CD1c-positive myeloid dendritic cell (primary cell): ENCODE data around the gene FAM53B.

ENCODE experiments used
- DNase-seq: peaks from one replicate; pipeline ENCODE4 v3.0.0-alpha.2; 2016; ENCODE audit errors: extremely low spot score

FAM53B gene

DNA sequence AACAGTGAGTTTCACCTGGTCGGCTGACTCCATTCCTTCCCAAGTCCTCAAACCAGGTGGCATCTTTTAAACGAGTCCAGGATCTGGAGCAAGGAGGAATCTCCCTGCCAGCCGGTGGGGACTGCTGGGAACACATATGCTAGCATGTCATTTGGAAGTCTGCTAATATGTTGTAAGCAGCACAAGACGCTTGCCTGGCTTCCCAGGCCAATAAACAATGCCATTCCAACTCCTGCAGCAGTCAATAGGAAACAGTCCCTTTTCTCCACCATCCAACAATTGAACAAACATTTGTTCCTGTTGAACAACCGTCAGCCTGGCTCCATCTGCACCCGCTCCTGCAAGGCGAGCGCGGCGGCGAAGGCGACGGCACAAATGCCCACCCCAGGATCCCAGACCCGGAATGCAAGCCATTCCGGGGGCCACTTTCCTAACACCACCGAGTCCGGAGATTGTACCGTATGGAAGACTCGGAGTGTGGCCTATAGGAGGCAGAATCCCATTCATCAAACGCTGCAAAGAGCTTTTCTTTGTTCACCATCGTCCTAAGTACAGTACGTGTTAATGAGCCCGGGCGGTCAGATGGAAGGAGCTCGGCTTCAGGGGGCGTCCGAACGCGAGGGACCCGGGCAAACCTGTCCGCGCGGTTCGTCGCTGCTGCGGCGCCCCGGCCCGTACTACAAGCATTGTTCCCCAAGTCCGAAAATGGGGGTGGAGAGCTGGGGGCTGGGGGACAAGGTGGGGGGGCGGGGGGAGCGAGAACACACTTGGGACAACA lies 1.6 kb downstream of the FAM53B start:
- DNase-seq = no peak

DNA sequence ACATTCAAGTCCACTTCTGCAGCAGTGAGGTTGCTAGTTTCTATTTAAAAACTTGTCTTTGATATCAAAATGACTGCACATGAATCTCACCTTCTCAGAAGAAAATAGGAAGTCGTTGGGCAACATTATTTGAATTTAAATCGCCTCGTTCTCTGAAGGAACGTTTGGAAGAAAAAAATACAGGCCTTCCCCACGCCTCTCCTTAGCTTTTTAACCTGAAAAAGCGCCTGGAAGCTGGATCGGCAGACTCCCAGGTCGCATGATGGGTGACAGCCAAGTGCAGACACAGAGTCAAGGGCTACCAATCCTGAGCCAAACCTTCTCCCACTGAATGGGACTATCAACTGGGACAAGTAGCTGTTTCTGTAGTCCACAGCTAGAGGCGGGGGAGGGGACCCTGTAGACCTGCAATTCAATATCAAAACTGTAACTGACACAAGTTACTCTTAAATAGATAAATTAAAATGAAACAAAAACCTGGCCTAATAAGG lies 2.2 kb downstream of the FAM53B start:
- DNase-seq = peak; percentile 32

DNA sequence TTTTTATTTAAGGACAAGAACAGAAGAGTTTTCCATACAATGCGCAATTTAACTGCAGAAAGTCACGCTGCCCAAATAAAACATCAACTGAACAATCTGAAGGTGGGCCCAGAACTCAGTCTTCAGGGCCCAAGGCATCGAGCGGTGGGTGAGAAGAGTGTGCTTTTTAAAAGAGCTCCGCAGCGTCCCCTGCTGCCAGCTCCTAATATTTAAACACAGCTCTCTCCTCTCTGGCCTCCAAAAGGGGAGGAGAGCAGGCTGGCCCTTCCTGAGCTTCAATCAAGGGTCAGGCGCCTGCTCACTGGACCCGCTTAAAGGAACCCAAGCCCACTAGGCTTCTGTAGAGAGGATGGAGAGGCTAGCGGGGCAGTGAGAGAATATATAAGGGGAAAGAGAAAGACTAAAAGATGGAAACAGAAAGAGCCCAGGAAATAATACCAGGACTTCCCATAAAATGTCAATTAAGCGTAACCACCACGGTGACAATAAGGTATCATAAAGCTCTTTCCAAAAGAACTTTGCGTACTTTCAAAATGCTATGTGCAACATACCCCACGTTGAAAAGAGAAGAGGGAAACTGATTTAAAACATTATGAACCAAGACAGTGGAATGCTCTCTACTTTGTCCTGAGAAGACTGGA lies 2.8 kb downstream of the FAM53B start:
- DNase-seq = peak; percentile 85

DNA sequence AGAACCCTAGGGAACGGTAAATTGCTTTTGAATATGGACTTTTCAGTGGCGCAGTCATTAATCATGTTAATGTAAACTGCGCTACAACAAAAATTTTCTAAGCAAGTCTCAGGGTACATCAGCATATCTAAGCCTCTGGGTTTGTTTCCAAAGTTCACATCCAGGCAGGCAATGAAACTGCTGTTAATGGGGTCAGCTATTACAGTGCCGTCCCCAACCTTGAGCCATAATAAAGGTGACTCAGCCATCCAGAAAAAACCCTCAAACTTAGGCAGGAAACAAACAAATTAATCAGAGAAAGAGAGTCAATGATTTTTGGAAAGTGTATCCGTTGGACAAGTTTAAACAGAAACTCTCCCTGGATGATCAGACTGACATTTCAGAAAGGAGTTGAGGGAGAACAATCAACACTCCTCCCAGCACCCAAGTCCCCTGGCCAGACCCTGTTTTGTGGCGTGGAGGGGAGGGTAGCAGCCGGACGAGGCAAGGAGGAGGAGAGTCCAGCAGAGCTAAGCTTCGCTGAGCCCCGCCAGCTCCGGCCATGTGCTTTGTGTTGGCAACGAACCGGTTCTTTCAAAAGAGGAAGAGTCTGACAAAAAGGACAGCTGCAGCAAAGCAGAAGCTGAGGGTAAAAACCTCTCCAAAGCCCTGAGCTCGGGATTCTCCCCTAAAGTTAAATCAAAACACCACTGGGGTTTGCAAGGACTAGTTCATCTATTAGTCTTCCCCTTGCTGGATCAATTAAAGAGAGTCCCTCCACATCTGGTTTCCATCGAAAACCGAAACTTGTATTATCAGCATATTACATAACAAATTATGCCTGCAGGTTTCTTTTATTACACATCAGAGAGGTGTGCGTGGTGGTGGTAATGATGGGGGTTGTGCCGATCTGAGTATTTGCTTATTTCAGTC lies 3.6 kb downstream of the FAM53B start:
- peak; percentile 82 for DNase-seq

DNA sequence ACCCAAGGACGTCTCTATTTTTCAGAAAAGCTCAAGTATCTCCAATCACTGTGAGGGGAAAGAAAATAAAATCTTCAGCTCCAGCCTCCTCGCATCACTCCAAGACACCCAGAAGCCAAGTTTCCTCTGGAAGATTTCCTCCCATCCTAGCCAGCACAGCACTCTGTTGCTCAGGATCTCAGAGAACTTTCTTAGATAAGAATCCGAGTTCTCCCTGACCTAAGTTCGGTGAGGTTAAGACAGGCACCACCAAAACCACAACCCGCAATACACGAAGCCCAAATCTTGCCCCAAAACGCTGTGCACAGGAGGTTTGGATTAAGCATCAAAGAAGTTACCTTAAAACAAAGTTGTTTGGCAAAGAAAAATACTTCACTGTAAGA lies 4.2 kb downstream of the FAM53B start:
- DNase-seq = no peak

DNA sequence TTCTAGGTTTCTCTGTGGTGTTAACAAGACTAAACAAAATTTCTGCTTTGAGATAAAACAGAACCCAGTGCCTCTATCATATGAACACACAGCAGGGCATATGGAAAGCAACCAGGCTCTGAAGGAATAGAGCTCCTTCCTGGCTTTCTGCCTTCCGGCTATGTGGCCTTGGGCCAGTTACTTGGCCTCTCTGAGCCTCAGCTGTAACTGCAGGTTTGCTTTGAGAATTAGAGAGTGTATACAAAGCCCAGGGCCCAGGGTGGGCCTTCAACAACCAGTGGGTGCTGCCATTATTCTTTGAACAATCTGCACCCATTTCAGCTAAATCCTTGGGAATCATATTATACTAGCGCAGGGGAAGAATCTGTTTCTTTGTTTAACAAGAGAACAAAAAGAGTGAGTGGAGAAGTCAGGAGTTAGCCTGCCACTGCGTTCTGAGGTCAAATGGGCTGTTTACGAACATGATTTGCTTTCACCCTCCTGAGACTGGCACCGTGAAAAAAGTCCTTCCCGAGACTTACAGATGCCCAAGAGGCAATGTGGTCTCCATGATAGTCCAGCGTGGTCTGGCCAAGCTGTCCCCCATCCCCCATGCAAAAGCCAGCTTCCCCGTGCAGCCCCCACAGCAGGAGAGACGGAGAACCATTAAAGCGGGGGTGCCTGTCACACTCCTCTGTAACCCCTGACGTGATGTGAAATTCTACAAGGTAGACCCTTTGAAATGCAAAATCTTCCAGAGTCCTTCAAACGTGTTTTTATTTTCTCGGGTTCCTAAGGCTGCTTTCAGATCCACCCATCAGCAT lies 4.9 kb downstream of the FAM53B start:
- DNase-seq = no peak

DNA sequence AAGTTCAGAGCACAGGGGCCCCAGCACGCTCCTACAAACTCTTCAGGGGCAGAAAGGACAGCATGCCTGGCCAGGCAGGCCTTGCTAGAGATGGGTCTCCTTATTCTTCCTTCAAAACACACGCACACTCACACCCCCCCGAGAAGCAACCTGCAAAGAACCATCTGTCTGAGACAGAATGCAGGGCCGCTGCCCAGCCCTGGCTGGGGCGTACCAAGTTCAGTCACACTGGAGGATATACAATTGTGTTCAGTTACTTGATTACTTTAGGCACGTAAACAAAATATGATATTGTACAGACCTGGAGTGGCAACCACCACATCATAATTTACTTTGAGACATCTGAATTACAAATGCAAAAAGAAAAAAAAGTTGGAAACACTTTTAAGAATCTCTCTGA lies 5.7 kb downstream of the FAM53B start:
- DNase-seq = no peak

DNA sequence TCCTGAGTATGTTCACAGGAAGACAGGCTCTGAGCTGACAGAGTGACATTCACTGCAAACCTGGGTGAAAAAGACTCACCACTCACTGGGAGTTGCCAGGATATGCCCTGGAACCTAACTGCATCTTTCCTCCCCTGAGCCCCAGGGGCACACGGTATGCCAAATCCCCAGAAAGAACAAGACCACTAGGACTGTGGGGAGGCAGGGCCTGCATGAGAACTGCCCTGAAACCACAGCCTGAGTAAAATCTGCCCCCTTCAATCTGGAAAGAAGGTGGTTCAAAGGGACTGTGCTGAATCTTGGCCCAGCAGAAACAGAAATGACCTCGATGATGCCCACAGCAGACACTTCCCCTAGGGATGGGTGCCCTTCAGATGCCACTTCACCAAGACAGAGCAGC lies 6.5 kb downstream of the FAM53B start:
- no peak for DNase-seq

DNA sequence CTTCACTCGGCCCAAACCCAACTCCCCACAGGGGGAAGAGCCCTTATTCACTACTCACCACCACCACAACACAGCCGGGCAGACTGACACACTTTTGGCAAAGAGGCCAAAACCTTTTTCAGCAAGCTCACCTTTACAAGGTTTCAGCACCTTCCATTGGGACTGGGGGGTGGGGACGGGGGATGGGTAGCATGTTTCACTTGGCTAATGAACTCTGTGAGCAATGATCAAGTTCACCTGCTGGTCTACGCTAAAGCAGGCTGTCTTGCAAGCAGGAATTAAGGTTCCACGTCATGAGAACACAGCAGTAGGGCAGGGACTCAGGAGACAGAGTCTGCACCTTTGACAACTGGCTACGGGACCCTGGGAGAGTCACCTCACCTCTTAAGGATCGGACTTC lies 7.0 kb downstream of the FAM53B start:
- no peak for DNase-seq

DNA sequence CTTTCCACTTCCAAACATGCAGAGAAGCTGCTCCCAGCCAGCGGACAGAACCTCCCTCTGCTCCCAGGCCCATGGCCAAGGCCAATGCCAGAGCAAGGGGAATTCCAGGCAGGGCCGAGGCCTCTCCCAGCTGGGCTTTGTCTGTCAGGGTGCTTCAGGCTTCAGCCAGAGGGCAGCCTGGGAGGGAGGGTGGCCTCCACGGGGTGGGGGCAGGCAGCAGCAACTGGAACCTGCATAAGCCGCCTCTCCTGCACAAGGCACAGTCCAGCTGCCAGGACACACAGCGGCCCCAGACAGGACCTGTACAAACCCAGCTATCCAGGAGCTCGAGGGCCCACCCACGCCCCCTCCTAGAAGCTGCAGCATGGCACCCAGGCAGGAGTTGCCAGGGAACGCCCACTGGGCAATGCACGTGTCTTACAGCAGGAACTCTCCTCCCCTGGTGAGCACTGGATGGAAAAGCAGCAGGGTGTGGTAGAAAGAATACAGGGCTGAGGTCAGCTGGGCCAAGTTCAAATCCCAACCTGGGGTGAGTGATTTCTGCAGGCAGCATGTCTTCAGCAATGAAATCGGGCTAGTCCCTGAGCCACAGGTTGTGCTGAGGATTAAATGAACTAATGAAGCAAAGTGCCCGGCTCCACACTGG lies 7.6 kb downstream of the FAM53B start:
- DNase-seq = no peak

DNA sequence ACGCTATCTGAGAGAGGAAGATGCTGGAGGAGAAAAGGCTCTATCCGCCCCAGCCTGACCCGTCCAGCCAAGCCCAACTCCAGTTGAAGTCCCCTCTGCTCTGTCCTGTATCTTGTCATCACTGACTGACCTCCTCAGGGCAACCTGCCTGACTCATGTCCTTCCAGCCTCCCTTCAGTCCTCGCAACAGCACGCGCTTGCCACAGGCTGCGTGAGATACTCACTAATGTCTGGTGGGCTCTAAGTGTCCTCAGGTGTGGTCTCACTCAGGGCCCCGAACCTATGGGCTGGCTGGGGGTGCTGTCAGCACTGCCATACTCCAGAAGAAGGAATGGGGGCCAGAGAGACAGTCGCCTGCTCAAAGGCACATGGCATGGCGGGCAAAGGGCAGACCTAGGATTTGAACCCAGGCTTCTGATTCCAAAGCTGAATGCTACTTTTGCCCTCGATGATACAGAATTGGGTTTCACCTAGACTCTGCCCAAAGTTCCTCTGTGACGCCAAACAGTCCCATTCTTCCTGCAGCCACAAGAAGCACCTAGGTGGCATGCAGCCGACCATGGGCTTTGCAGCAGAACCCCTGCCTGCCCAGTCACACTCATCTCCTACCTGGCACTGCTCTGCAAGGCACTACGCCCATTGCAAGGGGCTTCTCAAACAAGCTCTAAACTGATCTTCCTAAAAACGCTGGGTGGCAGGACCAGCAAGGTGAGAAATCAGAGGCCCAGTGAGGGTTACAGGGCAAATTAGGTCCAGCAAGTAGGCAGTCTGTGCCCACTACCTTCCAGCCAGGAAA lies 8.5 kb downstream of the FAM53B start:
- DNase-seq = no peak

DNA sequence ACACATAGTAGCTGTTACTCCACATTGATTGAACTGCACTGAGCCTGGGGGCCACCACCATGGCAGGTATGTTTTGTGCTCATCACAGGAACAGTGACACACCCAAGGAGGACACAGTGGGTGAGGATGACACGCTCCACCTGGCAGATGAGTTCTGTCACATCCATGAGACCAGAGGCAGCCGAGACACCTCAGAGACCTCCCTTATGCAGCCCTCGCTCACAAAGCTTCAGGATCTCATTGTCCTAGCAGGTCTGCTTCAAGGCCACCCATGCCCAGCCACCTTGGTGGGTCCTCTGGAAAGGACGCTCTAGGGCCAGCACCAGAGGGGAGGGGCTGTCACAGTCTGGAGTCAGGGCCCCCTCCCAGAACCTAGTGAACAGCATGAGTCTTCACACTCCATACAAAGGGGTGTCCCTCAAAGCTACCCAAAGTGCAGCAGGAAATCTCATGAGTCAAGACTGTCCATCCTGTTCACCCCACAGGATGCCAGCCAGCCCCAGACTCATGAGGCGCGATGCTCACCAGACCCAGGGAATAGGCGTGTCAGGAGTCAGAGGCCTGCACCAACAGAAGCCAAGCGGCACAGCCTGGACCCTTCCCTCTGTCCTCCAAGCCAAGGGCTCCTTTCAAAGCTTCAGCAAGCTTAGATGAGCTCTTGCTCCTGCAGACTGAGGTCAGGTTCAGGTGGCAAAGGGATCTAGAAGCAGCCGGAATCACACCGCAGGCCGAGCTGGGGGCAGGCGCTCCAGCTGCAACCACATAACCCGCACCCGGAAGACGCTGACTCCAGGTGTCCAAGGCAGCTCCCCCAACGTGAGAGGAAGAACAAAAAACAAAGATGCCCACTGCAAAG lies 9.6 kb downstream of the FAM53B start:
- no peak for DNase-seq

DNA sequence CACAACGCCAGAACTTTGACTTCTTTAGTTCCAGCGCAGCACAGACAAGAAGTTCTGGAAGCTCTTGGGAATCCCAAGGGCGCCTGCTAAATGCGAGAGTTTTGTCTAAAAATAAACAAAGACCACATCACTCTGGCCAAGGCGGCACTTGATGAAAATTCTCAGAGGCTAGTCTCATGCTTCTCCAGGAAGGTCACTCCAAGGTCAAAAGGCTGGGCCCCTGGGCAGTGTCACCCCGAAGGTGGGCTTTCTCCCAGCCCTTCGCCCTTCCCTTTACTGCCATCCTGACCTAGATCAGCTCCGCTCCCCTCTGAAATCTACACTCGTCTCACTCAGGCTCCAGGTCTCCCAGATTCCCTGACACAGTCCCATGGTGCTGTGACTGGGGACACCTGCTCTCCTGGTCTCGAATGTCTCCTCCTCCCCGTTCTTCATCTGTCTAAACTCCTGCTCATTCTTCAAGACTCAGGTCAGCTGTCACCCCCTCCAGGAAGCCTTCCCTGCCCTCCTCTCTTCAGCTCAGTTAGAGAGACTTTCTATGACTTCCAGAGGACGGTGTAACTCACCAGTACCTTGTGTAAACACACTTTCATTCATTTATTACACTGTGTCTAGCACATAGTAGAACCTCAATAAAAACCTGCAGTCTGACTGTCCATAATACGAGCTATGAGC lies 10.5 kb downstream of the FAM53B start:
- DNase-seq = no peak

DNA sequence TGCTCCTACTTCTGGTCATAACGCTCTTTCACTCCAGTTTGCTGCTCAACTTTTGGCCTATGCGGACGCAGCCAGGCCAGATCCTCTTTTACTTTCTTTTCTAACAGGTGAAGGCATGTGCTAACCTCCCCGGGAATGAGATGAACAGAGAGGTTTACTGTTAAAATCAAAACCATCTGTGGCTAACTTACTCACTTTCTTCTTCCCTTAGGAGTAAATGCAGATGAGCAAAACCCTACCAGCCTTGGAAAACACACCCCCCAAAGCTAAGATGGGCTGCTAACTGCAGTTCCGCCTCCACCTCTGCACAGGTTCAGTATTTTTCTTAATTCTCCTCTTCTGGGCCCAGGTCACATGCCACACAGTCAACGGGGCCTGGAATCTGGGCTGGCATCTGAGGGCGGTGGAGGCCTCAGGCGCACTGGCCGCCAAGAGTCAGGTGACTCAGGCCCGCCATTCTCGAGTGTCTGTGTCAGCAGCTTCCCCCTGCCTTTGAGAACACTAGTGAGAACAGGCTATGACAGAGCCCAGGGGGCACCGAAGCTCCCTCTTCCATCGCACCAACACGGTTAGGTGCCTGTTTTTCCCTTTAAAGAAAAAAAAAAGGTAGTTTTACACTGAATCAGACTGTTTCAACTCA lies 11.1 kb downstream of the FAM53B start:
- DNase-seq = no peak

DNA sequence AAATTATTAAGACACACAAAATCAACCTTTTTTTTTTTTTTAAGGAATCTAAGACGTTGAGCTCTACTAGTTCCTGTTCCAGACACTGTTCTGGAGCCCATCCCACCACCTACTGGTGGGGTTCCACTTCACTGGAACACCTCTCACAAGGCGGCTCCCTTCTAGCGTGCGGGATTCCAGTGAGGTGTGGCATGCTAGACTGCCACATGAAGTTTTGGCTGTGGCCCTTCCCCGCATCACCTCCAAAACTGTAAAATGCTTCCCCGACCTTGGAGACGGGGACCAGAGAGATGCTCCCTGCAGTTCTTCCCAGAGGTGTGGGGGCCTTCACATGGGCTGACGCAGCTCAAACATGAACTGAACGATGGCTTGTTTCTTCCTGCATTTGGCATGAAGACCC lies 12.6 kb downstream of the FAM53B start:
- no peak for DNase-seq

DNA sequence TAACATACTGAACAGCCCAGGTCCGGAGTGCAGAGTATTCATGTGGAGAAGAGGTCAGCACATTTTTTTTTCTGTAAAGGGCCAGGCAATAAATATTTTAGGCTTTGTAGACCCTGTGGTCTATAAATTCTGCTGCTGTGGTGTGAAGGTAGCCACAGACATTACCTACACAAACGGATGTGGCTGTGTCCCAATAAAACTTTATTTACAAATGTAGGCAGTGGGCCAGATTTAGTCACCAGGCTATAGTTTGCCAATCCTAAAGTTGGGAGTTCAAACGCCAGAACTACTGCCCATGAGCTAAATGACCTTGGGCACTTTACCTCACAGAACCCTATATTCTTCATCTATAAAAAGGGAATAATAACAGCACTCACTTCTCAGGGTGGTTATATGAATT lies 13.4 kb downstream of the FAM53B start:
- DNase-seq = no peak

DNA sequence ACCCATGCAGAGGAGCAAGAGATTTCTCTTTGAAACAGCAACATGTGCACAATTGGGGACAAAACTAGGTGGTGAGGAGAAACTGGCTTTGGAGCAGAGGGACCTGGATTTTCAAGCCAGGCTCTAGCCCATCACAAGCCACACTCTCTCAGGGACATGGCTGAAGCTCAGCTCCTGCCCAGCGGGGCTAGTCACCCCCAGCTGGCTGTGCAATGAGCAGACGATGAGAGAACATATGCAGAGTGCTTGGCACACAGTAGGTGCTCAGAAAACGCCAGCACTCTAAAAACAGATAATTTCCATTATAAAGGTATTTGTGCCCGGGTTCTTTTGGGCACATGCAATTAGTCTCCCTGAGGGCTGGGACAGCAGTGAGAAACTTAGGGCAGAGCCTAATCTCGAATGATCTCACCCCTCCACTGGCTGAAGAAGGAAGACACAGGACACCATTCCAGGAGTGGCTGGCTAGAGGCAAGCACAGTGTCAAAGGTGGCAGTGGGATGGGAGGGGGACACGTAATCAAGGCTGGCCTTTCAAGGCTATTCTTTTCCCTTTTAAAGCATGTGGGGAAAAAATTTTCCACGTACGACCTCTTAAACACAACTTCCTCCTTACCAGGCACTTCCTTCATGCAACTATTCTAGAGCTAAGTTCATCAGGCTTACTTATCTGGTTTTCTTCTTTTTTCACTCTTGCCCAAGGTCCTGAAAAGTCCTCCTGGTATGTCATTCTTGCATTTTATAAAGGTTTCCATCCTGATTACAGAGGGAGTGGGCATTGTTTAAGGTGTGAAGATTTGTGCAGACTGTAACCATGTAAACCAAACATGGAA lies 15.1 kb downstream of the FAM53B start:
- peak; percentile 88 for DNase-seq
